Endodermal cell (in vitro differentiated cells): ENCODE results near the gene IRF2BP2. TPM values are rescaled to one million over a fixed set of nuclear protein-coding genes. Genes with fewer than 3 reads are reported as not detected.

Source experiments
- DNase-seq: peaks from one replicate; pipeline ENCODE4 v3.0.0-alpha.2; 2017
- H3K27ac ChIP-seq: 2 replicates; pipeline ENCODE4 v1.5.1; 2013; ENCODE audit warnings: mild to moderate bottlenecking, low read depth, low read length, moderate library complexity
- H3K27me3 ChIP-seq: 2 replicates; pipeline ENCODE4 v1.6.1; 2013; ENCODE audit warnings: mild to moderate bottlenecking, low read length, moderate library complexity; ENCODE audit not compliant: insufficient read depth, control insufficient read depth, poor library complexity, severe bottlenecking
- H3K36me3 ChIP-seq: 2 replicates; pipeline ENCODE4 v1.7.0; 2013; ENCODE audit warnings: mild to moderate bottlenecking, low read length, moderate library complexity; ENCODE audit not compliant: control insufficient read depth, insufficient read depth
- H3K4me1 ChIP-seq: one replicate; pipeline ENCODE4 v1.7.0; 2013; ENCODE audit warnings: low read length; ENCODE audit not compliant: control insufficient read depth, insufficient read depth
- H3K4me3 ChIP-seq: 2 replicates; pipeline ENCODE4 v1.5.1; 2013; ENCODE audit warnings: mild to moderate bottlenecking, low read length, moderate library complexity
- H3K9ac ChIP-seq: 2 replicates; pipeline ENCODE4 v1.6.1; 2013; ENCODE audit warnings: mild to moderate bottlenecking, low read length, moderate library complexity; ENCODE audit not compliant: poor library complexity, severe bottlenecking; ENCODE audit errors: extremely low read depth
- H3K9me3 ChIP-seq: 2 replicates; pipeline ENCODE4 v1.6.1; 2013; ENCODE audit warnings: mild to moderate bottlenecking, low read length, moderate library complexity; ENCODE audit not compliant: control insufficient read depth
- H3K27ac Mint-ChIP-seq: 2 replicates; pipeline ENCODE4 v1.8.0; 2020; ENCODE audit warnings: mixed read lengths
- H3K27me3 Mint-ChIP-seq: 2 replicates; pipeline ENCODE4 v1.8.0; 2021; ENCODE audit warnings: mild to moderate bottlenecking, mixed read lengths; ENCODE audit not compliant: insufficient read depth
- H3K36me3 Mint-ChIP-seq: 2 replicates; pipeline ENCODE4 v1.8.0; 2020; ENCODE audit warnings: low read depth, mixed read lengths
- H3K4me1 Mint-ChIP-seq: 2 replicates; pipeline ENCODE4 v1.8.0; 2020; ENCODE audit warnings: mixed read lengths
- H3K4me3 Mint-ChIP-seq: 2 replicates; pipeline ENCODE4 v1.8.0; 2020; ENCODE audit warnings: mild to moderate bottlenecking, moderate library complexity, mixed read lengths
- H3K9me3 Mint-ChIP-seq: 2 replicates; pipeline ENCODE4 v1.8.0; 2020; ENCODE audit warnings: mild to moderate bottlenecking, mixed read lengths
- CTCF ChIP-seq: fragments of 200-600 bp; sonication (generic); conservative IDR thresholded peaks from 2 replicates; pipeline ENCODE4 v1.5.0; 2021; ENCODE audit warnings: antibody characterized with exemption, mild to moderate bottlenecking
- WGBS, 2 experiments: methylation state at CpG; one replicate each; pipeline versions ENCODE4 v1.1.5 to v1.1.7; 2013; ENCODE audit warnings: missing lambda C conversion rate in 2 of 2, mixed read lengths in 1 of 2; ENCODE audit not compliant: insufficient coverage in 1 of 2, insufficient read length in 1 of 2; 5-methylcytosine and 5-hydroxymethylcytosine counted together
- total RNA-seq, 2 donors: library from RNA; stranded (reverse); fragmentation: NEBNext Ultra II Directional in 1 of 2; extraction: Animal tissue kit (Norgen Biotek cat#: 25700) in 1 of 2; gene quantifications; 2 replicates in 1 of 2; 3 replicates in 1 of 2; pipeline ENCODE4 v1.2.1, GENCODE V29; 2021

Gene IRF2BP2
- total RNA-seq, 2 donors from 2014 or later, result 41.6 to 45.7 TPM

DNA sequence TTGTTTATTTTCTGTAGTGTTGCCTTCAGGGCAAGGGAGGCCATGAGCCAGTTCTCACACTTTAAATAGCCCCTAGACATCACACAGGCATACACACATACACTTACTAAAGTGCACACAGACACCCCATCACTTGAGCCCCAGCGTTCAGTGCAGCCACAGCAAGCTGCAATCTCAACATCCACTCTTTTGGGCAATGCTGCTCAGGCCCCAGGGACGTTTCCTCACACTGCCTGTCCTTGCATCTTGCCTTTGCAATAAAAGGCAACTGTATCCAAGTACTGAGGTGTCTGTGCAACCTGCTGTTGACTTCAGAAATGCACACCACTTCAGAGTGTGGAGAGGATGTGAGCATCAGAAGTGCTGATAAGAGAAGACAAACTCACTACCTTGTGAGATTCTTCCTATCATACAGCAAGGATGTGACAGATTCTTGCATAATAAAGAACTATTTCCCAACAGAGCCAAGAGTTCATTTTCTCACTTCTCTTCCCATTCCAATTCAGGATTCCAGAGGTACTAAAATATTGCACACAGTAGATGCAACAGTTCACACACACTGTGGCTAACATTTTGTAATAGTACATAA, 36.2 kb downstream of the IRF2BP2 start:
- H3K9me3 Mint-ChIP-seq, result no peaks in the 10 kb centered on the region
- Histone ChIP-seq H3K27me3 (no peaks in the 10 kb centered on the region), H3K27ac (no peak overlapping the region), H3K9me3 (no peaks in the 10 kb centered on the region), H3K4me3 (no peak overlapping the region), H3K4me1 (no peaks in the 10 kb centered on the region), H3K36me3 (no peaks in the 10 kb centered on the region), H3K9ac (no peak overlapping the region)
- no peaks in the 10 kb centered on the region for H3K27me3 Mint-ChIP-seq
- DNase-seq, result peak; percentile 52
- H3K4me3 Mint-ChIP-seq, result no peak overlapping the region
- H3K4me1 Mint-ChIP-seq, result no peaks in the 10 kb centered on the region
- H3K27ac Mint-ChIP-seq, result no peak overlapping the region
- TF ChIP-seq CTCF, result no peak
- 77 to 100% methylated on average over 1 to 2 of the region's 2 CpGs for WGBS, 2 experiments
- H3K36me3 Mint-ChIP-seq, result no peaks in the 10 kb centered on the region

GRCh38 chr1:234572966-234573365, 37.0 kb downstream of the IRF2BP2 start:
- H3K9me3 Mint-ChIP-seq, result no peaks in the 10 kb centered on the region
- H3K4me3 ChIP-seq, result no peak overlapping the region
- no peak overlapping the region for H3K9ac ChIP-seq
- H3K36me3 ChIP-seq, result no peaks in the 10 kb centered on the region
- no peaks in the 10 kb centered on the region for H3K9me3 ChIP-seq
- no peaks in the 10 kb centered on the region for H3K4me1 Mint-ChIP-seq
- no peak overlapping the region for H3K27ac ChIP-seq
- H3K4me3 Mint-ChIP-seq, result no peak overlapping the region
- DNase-seq, result no peak
- H3K27me3 ChIP-seq, result no peaks in the 10 kb centered on the region
- WGBS, 2 experiments, result 87 to 99% methylated on average over 7 of the region's 7 CpGs
- no peaks in the 10 kb centered on the region for H3K27me3 Mint-ChIP-seq
- TF ChIP-seq CTCF, result no peak
- H3K4me1 ChIP-seq, result no peaks in the 10 kb centered on the region
- H3K27ac Mint-ChIP-seq, result no peak overlapping the region
- H3K36me3 Mint-ChIP-seq, result no peaks in the 10 kb centered on the region

DNA sequence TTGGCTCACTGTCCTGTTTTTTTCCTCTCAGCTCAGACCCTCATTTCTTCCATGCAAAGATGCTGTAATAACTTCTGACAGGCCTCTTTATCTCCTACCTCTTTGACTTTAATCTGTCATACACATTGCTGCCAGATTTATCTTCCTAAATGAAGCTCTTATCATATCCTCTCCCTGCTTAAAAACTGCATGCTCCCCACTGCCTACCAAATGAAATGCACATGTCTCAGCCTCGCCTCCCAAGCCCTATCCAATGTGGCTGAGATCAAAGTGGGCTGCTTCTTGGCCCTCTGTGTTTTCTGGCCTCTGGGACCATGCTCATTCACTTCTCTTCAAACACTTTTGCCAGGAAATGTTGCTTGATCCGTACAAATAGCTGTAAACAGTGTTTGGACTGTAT, 38.3 kb downstream of the IRF2BP2 start:
- peak; percentile 9 for DNase-seq
- 96 to 100% methylated on average over 1 to 2 of the region's 2 CpGs for WGBS, 2 experiments
- peaks cover 5% of the 10 kb centered on the region for H3K9me3 ChIP-seq
- no peak overlapping the region for H3K4me3 ChIP-seq
- H3K27me3 ChIP-seq, result no peaks in the 10 kb centered on the region
- H3K4me1 ChIP-seq, result no peaks in the 10 kb centered on the region
- H3K27ac ChIP-seq, result no peak overlapping the region
- Mint-ChIP-seq H3K27me3 (no peaks in the 10 kb centered on the region), H3K27ac (no peak overlapping the region), H3K9me3 (peaks cover 3% of the 10 kb centered on the region), H3K4me3 (no peak overlapping the region), H3K4me1 (no peaks in the 10 kb centered on the region), H3K36me3 (no peaks in the 10 kb centered on the region)
- no peak for TF ChIP-seq CTCF
- H3K36me3 ChIP-seq, result no peaks in the 10 kb centered on the region
- H3K9ac ChIP-seq, result no peak overlapping the region
